ENCODE measurements around the gene SPDYE2B. TPM values are rescaled to one million over a fixed set of nuclear protein-coding genes. Genes with fewer than 3 reads are reported as not detected.

Gene SPDYE2B
- not detected for total RNA-seq

GRCh38 chr7:102649924-102650323, at the start of gene SPDYE2B:
TSS of gene SPDYE2B (plus strand) at chr7:102650319. CDS start at chr7:102652349, 2,030 bp downstream.

DNA sequence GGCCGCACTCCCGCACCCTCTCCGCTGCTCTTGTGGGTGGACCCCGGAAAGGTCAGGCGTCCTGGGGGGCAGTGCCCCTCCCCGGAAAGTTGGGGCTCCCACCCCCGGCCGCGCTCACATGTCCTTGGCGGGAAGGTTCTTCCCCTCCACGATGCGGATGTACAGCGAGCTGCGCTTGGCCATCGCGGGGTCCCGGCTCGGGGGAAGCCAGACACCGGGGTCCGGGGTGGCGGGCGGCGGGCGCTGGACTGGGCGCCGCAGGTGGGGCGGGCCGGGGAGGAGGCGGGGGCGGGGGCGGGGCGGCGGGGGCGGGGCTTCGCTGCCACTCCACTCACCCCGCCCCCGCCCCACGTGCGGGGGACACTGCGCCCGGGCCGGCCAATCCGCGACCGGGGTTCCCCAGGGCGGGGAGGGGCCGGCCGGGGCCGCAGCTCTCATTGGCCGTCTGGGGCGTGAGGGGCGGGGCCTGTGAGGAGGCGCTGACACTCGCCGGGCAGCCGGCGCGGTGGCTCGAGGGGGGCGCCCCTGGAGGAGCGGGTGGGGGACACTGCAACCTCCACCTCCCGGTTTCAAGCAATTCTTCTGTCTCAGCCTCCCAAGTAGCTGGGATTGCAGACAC, 33.5 kb upstream of the SPDYE2B start, which contains the start of gene RASA4:
TSS of gene RASA4 (minus strand) at position 250 of the 619 bp plus-strand sequence. CDS start at position 183, 67 bp downstream.

DNA sequence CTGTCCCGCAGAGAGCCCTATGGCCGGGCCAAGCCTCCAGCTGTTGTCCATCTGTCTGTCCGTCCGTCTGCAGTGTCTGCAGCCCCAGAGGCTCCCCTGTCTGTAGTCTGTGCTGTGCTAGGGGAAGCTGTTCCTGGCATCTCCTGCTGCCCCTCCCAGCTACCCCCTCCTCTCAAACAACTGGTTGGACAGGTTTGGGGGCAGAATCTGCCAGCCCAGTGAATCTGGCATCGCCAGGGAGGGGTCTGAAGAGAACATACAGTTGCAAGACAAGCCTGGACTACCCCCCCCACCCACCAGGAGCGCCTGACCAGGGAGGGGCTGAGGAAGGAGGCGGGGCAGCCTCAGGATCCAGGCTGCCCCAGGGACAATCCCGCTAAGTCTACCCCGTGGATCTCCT, 7.4 kb upstream of the SPDYE2B start, which contains the start of gene UPK3BL1:
TSS of gene UPK3BL1 (minus strand) at position 101 of the 400 bp plus-strand sequence. CDS start at position 51, 50 bp downstream.

GRCh38 chr7:102671166-102671955, 21.2 kb downstream of the SPDYE2B start, which contains the start of gene POLR2J2:
TSS of gene POLR2J2 (minus strand) at chr7:102671663. CDS start at chr7:102671601, 62 bp downstream.

Small RNA genes lying within 50 kb of the gene (small RNA-seq; reads per million reads assigned to genes)
- gene AC105052.3 (0 reads per million in 2 donors), gene UPK3BL1 (0 reads per million in 2 donors)

Other genes starting within 250 kb of the SPDYE2B start
- gene ORAI2, start 216.7 kb upstream of the SPDYE2B start, total RNA-seq, result 10 to 100 TPM; 21.0 to 26.0 TPM
- gene ALKBH4, start 185.5 kb upstream of the SPDYE2B start, total RNA-seq, result 10 to 100 TPM; 14.3 to 20.0 TPM
- gene LRWD1, start 185.3 kb upstream of the SPDYE2B start, total RNA-seq, result 10 to 100 TPM; 30.3 to 48.6 TPM
- gene POLR2J, start 171.4 kb upstream of the SPDYE2B start, total RNA-seq, result 10 to 100 TPM; 36.5 to 52.3 TPM
- gene RASA4B, start 132.5 kb upstream of the SPDYE2B start, total RNA-seq, result under 1 TPM; under 0.01 to 1.00 TPM
- gene UPK3BL2, start 106.6 kb upstream of the SPDYE2B start, total RNA-seq, result 1 to 10 TPM; 2.3 to 2.4 TPM
- not detected for gene SPDYE2, start 99.1 kb upstream of the SPDYE2B start, total RNA-seq
- gene POLR2J3, start 77.7 kb upstream of the SPDYE2B start, total RNA-seq, result 10 to 100 TPM; 33.0 to 66.4 TPM
- gene RASA4, start 33.6 kb upstream of the SPDYE2B start, total RNA-seq, result 1 to 10 TPM in 1 of 2 donors, under 1 TPM in 1; 0.33 to 2.1 TPM
- gene UPK3BL1, start 7.5 kb upstream of the SPDYE2B start, total RNA-seq, result 10 to 100 TPM in 1 of 2 donors, 1 to 10 TPM in 1; 6.2 to 11.0 TPM
- 1 to 10 TPM; 3.0 to 4.5 TPM for gene POLR2J2, start 21.3 kb downstream of the SPDYE2B start, total RNA-seq
- gene FAM185A, start 98.7 kb downstream of the SPDYE2B start, total RNA-seq, result 1 to 10 TPM; 6.9 to 7.7 TPM